CD4-positive, alpha-beta T cell treated with Interleukin-4 for 1 hour (primary cell): ENCODE measurements around the gene ERCC2.
"Not testable (repeated sequence)": the region's sequence is repeated elsewhere in the genome, so short reads cannot be mapped to it uniquely, and the experiment has no call there.

Source experiments
- DNase-seq, 2 donors: peaks; one replicate each; pipeline ENCODE4 v3.0.0-alpha.2; 2020 to 2022

The ERCC2 gene

DNA sequence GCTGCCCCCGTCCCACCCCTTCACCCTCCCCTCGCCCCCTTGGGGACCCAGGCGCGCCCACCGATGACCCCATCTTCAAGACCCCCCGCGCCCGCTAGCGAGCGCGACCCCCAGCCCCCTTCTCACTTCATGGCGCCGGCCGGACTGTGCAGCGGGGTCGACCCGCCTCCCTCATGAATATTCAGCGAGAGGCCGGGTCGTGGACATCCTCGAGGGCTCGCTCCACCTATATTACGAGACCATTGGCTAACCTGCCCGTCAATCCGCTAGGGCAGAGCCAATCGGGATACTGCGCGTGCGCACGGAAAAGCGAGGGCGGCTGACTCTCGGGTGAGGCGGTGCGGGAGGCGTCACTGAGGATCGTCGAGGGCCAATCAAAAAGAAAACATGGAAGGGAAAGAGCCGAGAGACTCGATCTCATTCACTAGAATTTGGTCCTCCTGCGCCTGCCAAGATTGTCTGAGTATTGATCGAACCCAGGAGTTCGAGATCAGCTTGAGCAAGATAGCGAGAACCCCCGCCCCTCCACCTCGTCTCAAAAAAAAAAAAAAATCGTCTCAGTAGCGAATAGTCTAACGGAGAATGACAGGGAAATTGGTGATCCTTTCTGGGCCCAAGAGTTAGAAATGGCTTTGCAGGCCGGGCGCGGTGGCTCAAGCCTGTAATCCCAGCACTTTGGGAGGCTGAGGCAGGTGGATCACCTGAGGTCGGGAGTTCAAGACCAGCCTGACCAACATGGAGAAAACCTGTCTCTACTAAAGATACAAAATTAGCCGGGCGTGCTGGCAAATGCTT is at the start of gene ERCC2:
ERCC2 (minus strand) TSS at position 164 of the 795 bp plus-strand sequence; CDS start at position 131, 33 bp downstream.
- peak; percentile 99 to 100 for DNase-seq

DNA sequence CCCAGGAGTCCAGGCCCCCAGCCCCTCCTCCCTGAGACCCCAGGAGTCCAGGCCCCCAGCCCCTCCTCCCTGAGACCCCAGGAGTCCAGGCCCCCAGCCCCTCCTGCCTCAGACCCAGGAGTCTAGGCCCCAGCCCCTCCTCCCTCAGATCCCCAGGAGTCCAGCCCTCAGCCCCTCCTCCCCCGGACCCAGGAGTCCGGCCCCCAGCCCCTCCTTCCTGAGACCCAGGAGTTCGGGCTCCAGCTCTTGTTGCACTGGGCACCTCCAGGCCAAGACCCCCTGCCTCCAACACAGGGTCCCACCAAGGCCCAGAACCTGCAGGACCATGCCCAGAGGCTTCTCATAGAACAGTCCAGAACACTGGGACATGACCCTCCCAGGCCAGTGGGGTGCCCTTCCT is 49.5 kb upstream of the ERCC2 start:
- DNase-seq, result no peak

DNA sequence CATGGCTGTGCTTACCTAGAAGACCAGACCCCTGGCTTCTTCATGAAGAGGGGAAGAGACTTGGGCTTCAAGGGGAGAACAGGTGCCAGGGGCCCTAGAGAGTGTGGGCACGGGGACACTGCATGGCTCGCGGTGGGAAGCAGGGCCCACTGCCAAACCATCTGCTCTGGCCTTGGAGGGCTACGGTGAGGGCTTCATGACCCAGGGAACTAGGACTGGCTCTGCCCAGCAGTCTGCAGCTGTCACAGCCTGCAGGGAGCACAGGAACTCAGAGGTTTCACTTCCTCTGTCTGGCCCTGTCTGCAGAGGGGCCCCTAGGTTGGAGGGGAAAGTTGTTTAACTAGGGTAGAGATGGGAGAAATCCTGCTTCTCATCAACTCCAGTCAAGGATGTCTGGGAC is 49.0 kb upstream of the ERCC2 start:
- DNase-seq, result peak in 1 of 2 donors; percentile 69

DNA sequence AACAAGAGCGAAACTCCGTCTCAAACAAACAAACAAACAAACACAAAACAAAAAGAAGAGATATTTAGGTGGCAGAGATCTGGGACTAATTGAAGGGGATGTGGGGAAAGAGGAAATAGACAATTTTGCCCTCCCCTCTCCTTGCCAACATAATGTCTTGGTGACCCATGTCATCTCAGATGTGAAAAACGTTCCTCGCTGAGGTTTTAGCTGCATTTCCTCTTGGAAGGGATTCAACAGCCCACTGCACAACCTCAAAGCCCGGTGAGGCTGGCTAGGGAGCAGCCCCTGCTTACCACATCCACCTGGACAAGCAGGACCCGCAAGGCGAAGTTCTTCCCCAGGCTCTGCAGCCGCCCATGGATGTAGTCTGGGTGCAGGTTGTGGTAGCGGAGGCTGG is 48.4 kb upstream of the ERCC2 start:
- DNase-seq, result no peak

DNA sequence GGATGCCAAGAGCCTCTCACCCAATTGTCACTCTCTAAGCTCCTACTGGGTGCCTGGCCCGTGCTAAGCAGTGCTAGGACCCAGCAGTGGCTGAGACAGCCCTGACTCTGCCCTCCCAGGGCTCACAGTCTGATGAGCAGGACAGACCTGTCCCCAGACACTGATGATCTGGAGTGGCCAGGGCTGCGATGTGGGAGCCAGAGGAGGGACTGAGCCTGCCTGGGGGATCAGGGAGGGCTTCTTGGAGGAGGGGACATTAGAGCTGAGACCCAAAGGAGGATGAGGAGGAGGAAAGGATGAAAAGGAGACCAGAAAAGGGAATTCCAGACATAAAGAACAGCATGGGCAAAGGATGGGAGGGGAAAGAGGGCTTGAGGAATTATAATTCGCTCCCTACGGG is 46.8 kb upstream of the ERCC2 start:
- DNase-seq, result no peak

DNA sequence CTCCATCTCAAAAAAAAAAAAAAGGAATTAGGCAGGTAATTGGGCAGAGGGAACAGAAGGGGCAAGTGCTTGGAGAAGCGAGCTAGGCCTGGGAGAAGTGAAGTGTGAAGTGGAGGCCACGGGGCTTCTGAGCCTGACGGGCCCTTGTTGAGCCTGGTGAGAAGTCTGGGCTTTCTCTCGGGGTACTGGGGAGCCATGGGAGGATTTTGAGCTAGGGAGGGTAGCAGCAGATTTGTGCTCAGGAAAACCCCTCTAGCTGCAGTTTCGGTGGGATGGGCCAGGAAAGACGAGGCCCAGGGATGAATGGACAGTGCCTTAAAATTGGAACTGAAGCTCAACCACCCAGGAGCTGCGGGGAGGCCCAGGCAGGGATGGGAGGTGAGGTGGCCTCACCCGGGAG is 44.1 kb upstream of the ERCC2 start:
- no peak for DNase-seq

DNA sequence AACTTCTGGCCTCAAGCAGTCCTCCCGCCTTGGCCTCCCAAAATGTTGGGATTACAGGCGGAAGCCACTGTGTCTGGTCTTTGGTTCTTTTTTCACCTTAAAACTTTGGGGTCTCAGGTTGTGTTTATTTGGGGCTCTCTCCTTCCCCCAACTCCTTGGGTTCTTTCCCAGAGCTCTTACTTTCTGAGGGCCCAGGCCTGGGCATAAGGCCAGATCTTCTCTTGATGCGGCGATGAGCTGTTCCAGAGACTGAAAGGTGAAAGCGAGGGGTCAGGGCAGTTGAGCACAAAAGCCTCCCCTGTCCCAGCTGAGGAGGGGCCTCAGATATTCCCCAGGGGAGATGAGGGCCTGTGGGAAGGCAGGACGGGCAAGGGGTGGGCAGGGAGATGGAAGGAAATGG is 43.1 kb upstream of the ERCC2 start:
- DNase-seq, result no peak

DNA sequence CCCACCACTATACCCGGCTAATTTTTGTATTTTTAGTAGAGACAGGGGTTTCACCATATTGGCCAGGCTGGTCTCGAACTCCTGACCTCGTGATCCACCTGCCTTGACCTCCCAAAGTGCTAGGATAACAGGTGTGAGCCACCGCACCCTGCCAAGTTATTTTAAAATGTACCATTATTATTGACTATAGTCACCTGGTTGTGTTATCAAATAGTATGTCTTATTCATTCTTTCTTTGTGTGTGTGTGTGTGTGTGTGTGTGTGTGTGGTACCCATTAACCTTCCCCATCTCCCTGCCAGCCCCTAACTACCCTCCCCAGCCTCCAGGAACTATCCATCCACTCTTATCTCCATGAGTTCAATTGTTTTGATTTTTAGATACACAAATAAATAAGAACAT is 40.0 kb upstream of the ERCC2 start:
- not testable (repeated sequence) for DNase-seq

DNA sequence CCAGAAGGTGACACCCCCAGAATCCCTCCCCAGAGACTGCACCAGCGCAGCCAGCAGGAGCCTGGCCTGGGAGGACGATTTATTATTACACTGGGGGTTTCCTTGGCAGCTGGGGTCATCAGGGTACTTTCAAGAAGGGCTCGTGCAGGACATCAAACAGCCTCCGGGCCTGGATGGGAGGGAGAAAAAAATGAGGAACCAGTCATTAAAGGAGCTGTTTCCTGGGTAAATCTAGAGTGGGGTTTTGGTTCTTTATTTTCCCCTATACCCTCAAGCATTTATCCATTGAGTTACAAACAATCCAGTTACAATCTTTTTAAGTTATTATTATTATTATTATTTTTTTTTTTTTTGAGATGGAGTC is 39.2 kb upstream of the ERCC2 start:
- no peak for DNase-seq

DNA sequence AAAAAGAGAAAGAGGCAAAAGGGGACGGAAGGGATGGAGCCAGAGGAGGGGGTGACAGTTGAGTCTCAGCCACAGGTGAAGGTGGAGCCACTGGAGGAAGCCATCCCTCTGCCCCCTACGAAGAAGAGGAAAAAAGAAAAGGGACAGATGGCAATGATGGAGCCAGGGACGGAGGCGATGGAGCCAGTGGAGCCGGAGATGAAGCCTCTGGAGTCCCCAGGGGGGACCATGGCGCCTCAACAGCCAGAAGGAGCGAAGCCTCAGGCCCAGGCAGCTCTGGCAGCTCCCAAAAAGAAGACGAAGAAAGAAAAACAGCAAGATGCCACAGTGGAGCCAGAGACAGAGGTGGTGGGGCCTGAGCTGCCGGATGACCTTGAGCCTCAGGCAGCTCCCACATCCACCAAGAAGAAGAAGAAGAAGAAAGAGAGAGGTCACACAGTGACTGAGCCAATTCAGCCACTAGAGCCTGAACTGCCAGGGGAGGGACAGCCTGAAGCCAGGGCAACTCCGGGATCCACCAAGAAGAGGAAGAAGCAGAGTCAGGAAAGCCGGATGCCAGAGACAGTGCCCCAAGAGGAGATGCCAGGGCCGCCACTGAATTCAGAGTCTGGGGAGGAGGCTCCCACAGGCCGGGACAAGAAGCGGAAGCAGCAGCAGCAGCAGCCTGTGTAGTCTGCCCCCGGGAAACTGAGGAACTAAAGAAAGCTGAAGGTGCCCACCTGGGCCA is 38.6 kb upstream of the ERCC2 start:
- DNase-seq, result no peak

DNA sequence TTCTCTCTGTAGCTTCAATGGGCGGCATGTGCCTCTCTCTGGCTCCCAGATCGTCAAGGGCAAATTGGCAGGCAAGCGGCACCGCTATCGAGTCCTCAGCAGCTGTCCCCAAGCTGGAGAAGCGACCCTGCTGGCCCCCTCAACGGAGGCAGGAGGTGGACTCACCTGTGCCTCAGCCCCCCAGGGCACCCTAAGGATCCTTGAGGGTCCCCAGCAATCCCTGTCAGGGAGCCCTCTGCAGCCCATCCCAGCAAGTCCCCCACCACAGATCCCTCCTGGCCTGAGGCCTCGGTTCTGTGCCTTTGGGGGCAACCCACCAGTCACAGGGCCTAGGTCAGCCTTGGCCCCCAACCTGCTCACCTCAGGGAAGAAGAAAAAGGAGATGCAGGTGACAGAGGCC is 37.7 kb upstream of the ERCC2 start:
- DNase-seq, result no peak

DNA sequence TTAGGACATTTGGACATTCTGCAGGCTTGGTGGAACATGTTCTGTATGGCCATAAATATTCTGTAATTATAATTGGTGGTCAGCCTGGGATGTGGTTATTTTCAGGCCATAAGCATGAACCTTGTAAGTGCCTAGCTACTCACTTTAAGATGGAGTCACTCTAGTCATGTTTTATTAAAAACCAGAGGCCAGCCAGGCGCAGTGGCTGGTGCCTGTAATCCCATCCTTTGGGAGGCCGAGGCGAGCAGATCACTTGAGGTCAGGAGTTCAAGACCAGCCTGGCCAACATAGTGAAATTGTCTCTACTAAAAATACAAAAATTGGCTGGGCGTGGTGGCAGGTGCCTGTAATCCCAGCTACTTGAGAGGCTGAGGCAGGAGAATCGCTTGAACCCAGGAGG is 37.2 kb upstream of the ERCC2 start:
- DNase-seq, result not testable (repeated sequence)

DNA sequence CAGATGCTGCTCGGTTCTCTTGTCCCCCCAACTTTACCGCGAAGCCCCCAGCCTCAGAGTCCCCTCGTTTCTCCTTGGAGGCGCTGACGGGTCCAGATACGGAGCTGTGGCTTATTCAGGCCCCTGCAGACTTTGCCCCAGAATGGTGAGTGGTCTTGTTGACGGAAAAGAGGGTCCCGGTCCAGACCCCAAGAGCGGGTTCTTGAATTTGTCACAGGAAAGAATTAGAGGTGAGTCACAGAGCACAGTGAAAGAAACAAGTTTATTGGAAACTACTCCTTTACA is 36.7 kb upstream of the ERCC2 start:
- no peak for DNase-seq

DNA sequence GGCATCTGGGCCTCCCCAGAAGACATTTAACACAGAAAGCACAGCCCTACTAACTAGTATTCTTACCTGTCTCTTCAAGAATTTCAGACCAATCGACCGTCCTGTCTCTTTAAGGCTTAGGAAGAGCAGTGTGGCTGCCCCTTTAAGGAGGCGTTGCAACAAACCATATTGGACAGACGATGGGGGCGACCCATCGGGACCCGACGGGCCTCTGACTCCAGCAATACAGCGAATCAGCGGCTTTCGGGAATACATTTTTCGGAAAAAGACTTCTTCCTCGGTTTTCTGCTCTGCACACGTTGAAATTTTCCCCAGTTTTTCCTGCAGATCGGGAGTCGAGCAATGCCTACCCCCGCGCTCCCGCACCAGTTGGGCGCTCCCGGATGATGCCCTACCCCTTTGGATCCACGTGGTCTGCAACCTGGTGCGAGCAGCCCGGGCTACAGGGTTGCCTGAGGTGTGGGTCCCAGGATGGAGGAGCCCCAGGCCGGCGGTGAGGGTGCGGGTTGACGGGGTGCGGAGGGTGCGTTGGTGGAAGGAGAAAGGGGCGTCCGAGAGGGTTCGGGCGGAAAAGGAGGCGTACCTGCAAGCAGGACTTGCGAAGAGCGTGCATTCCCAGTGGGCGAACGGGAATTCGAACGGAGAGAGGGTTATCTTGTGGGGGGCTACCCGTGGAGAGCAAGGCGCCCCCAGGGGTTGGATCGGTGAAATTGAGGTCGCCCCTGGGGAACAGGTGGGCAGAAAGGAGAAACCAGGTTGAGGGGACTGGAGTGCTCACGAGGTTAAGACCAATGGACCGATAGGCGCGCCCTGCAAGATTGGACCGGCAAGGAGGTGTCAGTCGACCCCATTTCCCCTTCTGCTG is 36.1 kb upstream of the ERCC2 start, which contains the start of gene POLR1G:
POLR1G (plus strand) TSS at position 419 of the 865 bp plus-strand sequence; CDS start at position 472, 53 bp downstream.
- peak; percentile 74 to 85 for DNase-seq

DNA sequence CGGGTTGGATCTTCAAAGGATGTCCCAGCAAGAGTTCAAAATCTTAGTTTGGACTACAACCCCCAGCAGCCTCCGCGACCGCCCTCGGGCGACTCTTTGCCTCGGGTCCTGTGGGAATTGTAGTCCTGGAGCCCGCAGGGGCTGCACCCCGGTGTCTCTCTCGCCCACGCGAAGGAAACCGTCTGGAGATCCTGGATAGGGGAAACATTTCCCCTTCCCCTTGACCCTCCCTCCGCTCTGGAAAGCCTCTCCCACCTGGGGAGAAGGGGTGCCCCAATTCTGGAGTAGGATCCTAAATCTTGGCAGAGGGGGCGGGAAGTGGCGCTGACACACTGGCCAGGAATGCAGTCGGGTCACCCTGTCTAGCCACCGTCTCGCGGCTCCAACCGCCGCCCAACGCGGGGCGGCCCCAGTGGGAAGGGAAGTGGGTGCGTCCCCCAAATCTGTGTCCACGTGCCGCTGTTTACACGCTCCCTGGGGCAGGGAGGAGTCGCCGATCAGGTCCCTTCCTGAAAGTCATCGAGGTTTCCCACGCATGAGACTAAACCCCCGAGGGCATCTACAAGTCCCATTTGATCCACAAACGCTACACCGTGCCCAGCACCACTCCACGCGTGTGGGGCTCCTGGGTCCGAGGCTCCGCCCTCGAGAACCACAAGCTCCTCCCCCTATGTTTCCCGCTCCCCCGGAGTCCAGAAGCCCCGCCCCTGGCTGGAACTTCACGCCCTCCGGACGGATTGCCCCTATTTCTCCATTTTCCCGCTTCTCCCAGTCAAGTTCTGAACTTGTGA is 35.3 kb upstream of the ERCC2 start:
- peak; percentile 86 for DNase-seq

DNA sequence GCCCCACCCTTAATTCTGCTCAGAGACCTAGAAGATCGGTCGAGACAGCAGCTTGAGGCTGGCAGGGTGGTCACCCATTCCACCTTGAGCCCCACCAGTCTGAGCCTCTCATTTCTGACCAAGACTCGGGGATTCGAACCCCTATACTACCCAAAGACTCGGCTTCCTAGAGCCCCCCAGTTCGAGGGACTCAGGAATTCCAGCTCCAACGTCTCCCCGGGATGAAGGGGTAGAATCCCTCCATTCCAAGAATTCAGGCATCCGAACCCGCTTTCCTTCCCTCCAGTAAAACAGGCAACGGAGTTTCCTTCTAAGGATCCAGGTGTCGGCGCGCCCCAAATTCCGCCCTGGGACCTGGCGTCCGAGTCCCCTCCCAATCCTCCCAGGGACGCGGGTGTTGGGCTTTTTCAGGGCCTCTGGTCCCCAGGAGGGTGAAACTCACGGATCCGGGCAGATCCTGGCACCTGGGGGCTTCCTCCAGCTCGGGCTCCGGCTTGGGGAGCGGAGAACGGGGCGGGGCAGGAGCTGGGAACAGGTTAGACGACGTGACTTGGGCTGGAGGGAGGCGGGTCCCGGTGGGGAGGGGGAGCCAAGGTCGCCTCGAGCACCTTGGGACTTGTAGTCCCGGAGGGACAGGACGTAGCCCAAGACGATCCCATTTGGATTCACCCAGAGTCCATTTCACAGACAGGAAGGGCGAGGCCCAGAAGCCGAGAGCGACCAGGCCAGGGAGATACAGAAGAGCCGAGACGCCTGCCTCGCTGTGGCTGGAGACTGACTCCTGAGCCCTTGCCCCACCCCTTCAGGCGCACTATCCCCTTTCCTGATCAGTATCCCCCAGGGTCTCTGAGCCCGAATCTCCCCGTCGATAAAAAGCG is 34.4 kb upstream of the ERCC2 start, which contains the start of gene PPP1R13L:
PPP1R13L (minus strand) TSS at position 513 of the 878 bp plus-strand sequence. CDS start 6,751 bp downstream, outside the sequence.
- DNase-seq, result peak; percentile 51 to 56

DNA sequence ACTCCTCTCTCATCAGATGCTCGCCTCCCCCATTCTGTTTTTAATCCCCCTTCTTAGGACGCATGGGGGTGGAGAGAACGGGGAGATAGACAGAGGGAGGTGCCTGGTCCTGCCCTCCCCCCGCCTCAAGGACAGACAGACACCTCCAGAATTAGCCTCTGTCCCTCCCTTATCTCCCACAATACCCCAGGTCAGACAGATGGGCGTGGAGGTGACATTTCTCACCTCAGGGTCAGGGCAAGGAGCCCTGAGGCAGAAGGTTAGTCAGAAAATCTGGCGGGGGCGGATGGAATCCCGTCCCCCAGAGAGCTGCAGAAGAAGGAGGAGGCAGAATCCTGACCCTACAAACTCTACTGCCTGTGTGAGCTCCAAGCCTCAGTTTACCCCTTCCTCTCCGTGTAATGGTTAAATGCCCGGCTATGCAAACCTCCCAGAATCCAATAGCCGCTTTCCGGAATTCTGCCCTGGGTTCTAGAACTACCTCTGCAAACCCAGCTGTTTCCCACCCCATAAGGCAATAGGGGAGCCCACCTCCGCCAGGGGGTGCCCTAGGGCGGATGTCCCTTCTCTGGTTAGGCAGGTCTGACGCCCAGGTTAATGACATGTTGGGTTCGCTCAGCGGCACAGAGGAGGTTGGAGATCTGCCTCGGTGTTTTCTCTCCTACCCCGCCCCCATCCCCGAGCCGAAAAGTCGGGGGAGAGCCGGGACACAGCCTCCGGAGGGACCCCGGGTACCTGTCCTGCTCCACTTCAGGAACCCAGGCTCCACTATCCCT is 33.6 kb upstream of the ERCC2 start:
- peak; percentile 57 to 67 for DNase-seq

DNA sequence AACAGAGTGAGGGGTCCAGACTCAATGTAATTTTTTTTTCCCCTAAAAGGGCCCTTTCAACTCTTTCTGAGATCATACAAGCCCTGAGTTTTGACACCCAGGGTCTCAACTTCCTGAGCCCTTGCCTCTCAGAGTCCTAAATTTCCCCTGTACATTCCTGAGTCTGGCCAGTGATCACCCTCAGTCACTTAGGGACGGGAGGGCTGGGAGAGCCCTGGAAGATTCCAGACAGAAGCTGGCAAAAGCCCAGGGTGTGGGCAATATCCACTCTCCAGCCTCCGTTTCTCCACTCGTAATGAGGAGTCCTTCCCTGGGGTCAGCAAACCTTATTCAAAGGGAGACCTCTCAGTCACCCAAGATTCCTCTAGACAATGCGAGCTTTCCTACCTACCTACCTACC is 32.9 kb upstream of the ERCC2 start:
- DNase-seq, result no peak

DNA sequence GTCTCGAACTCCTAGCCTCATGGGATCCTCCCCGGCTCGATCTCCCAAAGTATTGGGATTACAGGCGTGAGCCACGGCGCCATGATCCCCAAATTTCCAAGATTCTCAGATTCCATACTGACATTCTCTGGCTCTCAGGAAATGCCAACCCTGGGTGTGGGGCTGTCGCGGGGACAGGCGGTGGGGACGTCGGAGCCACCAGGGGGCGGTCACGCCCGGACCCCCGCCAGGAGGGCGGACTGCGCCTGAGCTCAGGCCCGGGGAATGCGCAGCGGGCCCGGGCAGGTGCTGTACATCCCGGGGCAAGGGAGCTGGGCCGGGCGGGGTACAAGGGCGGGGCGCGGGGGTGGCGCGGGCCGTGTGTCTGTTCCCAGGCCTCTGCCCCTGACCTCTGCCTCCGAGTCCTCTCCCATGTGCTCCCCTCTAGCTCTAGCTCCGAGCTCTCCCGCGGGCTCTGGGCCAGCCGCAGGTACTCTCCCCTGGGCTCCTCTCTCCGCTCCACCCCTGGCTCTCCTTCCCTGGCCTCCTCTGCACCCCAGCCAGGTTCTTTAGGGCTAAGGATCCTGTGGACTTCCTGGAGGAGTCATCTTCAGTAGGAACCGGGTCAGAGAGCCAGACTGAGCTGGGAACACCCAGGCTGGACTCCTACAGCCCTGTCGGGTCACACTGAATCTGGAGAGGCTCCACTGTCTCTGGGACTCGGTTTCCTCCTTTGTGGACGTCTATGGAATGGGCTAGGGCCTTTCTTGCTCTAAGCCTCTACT is 32.1 kb upstream of the ERCC2 start:
- DNase-seq, result peak; percentile 18 to 32

DNA sequence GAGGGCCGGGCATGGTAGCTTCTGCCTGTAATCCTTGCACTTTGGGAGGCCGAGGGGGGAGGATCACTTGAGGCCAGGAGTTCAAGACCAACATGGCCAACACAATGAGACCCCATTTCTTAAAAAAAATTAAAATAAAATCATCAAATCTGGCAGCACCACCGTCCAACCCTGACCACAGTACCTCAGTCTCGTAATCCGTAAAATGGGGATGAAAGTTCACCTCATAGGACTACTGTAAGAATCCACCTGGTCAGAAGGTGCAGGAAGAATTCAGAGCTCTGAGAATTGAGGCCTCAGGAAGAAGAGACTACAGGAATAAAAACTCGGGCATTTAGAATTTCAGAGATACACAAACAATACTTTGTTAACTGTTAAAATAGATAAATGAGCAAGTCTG is 31.4 kb upstream of the ERCC2 start:
- DNase-seq, result no peak
